Liver (tissue), 9 donors: ENCODE results near the gene ZNF358. TPM values are rescaled to one million over a fixed set of nuclear protein-coding genes. Genes with fewer than 3 reads are reported as not detected.

Experiments
- DNase-seq: peaks from one replicate; pipeline ENCODE4 v3.0.0-alpha.2; 2017; ENCODE audit warnings: low spot score
- H3K27ac ChIP-seq, 2 donors: one replicate each; pipeline ENCODE4 v1.7.0; 2013; ENCODE audit warnings: inconsistent platforms in 2 of 2, low read length in 2 of 2, control low read depth in 1 of 2, low read depth in 1 of 2, mild to moderate bottlenecking in 1 of 2
- H3K27me3 ChIP-seq, 4 donors: one replicate each; pipeline versions ENCODE4 v1.6.1 to v1.7.0; 2013; ENCODE audit warnings: low read length in 3 of 4, inconsistent platforms in 1 of 4, mild to moderate bottlenecking in 1 of 4, moderate library complexity in 1 of 4; ENCODE audit not compliant: control insufficient read depth in 4 of 4, insufficient read depth in 4 of 4
- H3K36me3 ChIP-seq, 4 donors: one replicate each; pipeline versions ENCODE4 v1.6.1 to v1.7.0; 2013; ENCODE audit warnings: low read length in 3 of 4, mild to moderate bottlenecking in 3 of 4, low read depth in 1 of 4, moderate library complexity in 1 of 4; ENCODE audit not compliant: control insufficient read depth in 4 of 4, insufficient read depth in 3 of 4
- H3K4me1 ChIP-seq, 4 donors: one replicate each; pipeline versions ENCODE4 v1.6.1 to v1.7.0; 2013; ENCODE audit warnings: low read length in 3 of 4, mild to moderate bottlenecking in 3 of 4, moderate library complexity in 1 of 4; ENCODE audit not compliant: control insufficient read depth in 4 of 4, insufficient read depth in 4 of 4
- H3K4me3 ChIP-seq, 3 donors: one replicate each; pipeline versions ENCODE4 v1.6.1 to v1.7.0; 2013; ENCODE audit warnings: low read length in 3 of 3, control low read depth in 1 of 3, low read depth in 1 of 3, mild to moderate bottlenecking in 1 of 3
- H3K9ac ChIP-seq, 2 donors: one replicate each; pipeline ENCODE4 v1.7.0; 2013; ENCODE audit warnings: low read length in 2 of 2, mild to moderate bottlenecking in 2 of 2, moderate library complexity in 2 of 2, control low read depth in 1 of 2, low read depth in 1 of 2
- H3K9me3 ChIP-seq, 4 donors: one replicate each; pipeline versions ENCODE4 v1.6.1 to v1.7.0; 2013; ENCODE audit warnings: low read length in 3 of 4; ENCODE audit not compliant: control insufficient read depth in 4 of 4
- ATF3 ChIP-seq: IDR thresholded peaks from 2 replicates; pipeline ENCODE4 v1.6.1; 2016; ENCODE audit warnings: antibody characterized with exemption
- CTCF ChIP-seq: fragments of 150-350 bp; IDR thresholded peaks from 2 replicates; pipeline ENCODE4 v1.5.1; 2017; ENCODE audit warnings: improper control_type of control experiment, low read depth, low read length; ENCODE audit not compliant: missing input control
- EGR1 ChIP-seq, 2 donors: IDR thresholded peaks; 2 replicates each; pipeline ENCODE4 v1.6.1; 2016 to 2018; ENCODE audit warnings: antibody characterized with exemption in 2 of 2, low read depth in 2 of 2
- FOXA1 ChIP-seq: IDR thresholded peaks from 2 replicates; pipeline ENCODE4 v1.6.1; 2016; ENCODE audit warnings: antibody characterized with exemption
- FOXA2 ChIP-seq: IDR thresholded peaks from 2 replicates; pipeline ENCODE4 v1.6.1; 2016; ENCODE audit warnings: antibody characterized with exemption
- GABPA ChIP-seq, 2 donors: IDR thresholded peaks in 1 of 2; conservative IDR thresholded peaks in 1 of 2; 2 replicates each; pipeline ENCODE4 v1.6.1; 2016; ENCODE audit warnings: antibody characterized with exemption in 2 of 2, mild to moderate bottlenecking in 1 of 2, moderate library complexity in 1 of 2
- HNF4A ChIP-seq, 2 donors: conservative IDR thresholded peaks; 2 replicates each; pipeline ENCODE4 v1.6.1; 2016; ENCODE audit warnings: antibody characterized with exemption in 2 of 2, mild to moderate bottlenecking in 2 of 2
- HNF4G ChIP-seq: IDR thresholded peaks from 2 replicates; pipeline ENCODE4 v1.6.1; 2016; ENCODE audit warnings: antibody characterized with exemption
- JUND ChIP-seq, 2 donors: IDR thresholded peaks; 2 replicates each; pipeline ENCODE4 v1.6.1; 2016; ENCODE audit warnings: antibody characterized with exemption in 2 of 2
- MAX ChIP-seq: IDR thresholded peaks from 2 replicates; pipeline ENCODE4 v1.6.1; 2016; ENCODE audit warnings: antibody characterized with exemption
- NR2F2 ChIP-seq: IDR thresholded peaks from 2 replicates; pipeline ENCODE4 v1.6.1; 2016; ENCODE audit warnings: antibody characterized with exemption
- RAD21 ChIP-seq, 2 donors: IDR thresholded peaks; 2 replicates each; pipeline ENCODE4 v1.6.1; 2016; ENCODE audit warnings: antibody characterized with exemption in 2 of 2, mild to moderate bottlenecking in 2 of 2
- REST ChIP-seq: IDR thresholded peaks from 2 replicates; pipeline ENCODE4 v1.6.1; 2016; ENCODE audit warnings: antibody characterized with exemption, mild to moderate bottlenecking
- RXRA ChIP-seq, 2 donors: IDR thresholded peaks; 2 replicates each; pipeline ENCODE4 v1.6.1; 2017 to 2018; ENCODE audit warnings: antibody characterized with exemption in 2 of 2, mild to moderate bottlenecking in 1 of 2
- SP1 ChIP-seq: IDR thresholded peaks from 2 replicates; pipeline ENCODE4 v1.6.1; 2018; ENCODE audit warnings: antibody characterized with exemption, mild to moderate bottlenecking
- TAF1 ChIP-seq: conservative IDR thresholded peaks from 2 replicates; pipeline ENCODE4 v1.6.1; 2016; ENCODE audit warnings: antibody characterized with exemption, mild to moderate bottlenecking
- YY1 ChIP-seq: IDR thresholded peaks from 2 replicates; pipeline ENCODE4 v1.6.1; 2016; ENCODE audit warnings: antibody characterized with exemption, mild to moderate bottlenecking
- ZBTB33 ChIP-seq: IDR thresholded peaks from 2 replicates; pipeline ENCODE4 v1.6.1; 2016; ENCODE audit warnings: antibody characterized with exemption
- WGBS: extraction: QIAGEN DNeasy Blood & Tissue Kit; methylation state at CpG from one replicate; pipeline ENCODE4 v1.1.7; 2013; 5-methylcytosine and 5-hydroxymethylcytosine counted together
- polyA plus RNA-seq, 2 donors: library from polyadenylated mRNA; stranded (reverse) in 1 of 2; unstranded in 1 of 2; fragments of 200-250 nt in 1 of 2; fragments of >200 nt in 1 of 2; fragmentation: Nextera tagmentation in 1 of 2; extraction: Ambion mirVana in 1 of 2; gene quantifications; one replicate each; pipeline versions ENCODE4 v1.2.1 to v1.2.3, GENCODE V29; 2013 to 2015
- total RNA-seq, 2 donors: library from RNA; depleted of rRNA; stranded (reverse); fragments of >200 nt; gene quantifications; one replicate each; pipeline ENCODE4 v1.2.3, GENCODE V29; 2014
- donor health status: healthy.
- donor health status: healthy.
- donor health status: healthy.
- donor health status: healthy.
- donor health status: healthy.

ZNF358 gene
- total and polyA plus RNA-seq, 4 donors, result 5.7 to 18.2 (median 12.5) TPM

GRCh38 chr19:7552781-7553180, 36.9 kb downstream of the ZNF358 start:
- Histone ChIP-seq H3K4me1 (peaks cover 0 to 6% (median 2%) of the 10 kb centered on the region in 4 donors), H3K27me3 (no peaks in the 10 kb centered on the region), H3K9ac (no peak overlapping the region), H3K4me3 (no peak overlapping the region), H3K27ac (no peak overlapping the region), H3K9me3 (no peaks in the 10 kb centered on the region), H3K36me3 (peaks cover 11 to 30% (median 14%) of the 10 kb centered on the region in 4 donors)
- no peak for DNase-seq
- WGBS, result 93% methylated on average over 2 of the region's 2 CpGs
- TF ChIP-seq HNF4G, result no peak
- TF ChIP-seq YY1, result no peak
- no peak for TF ChIP-seq NR2F2
- TF ChIP-seq CTCF, result no peak
- TF ChIP-seq EGR1 (IDR thresholded peaks at IDR 0.05; ENCODE audit: low read depth in 2 of 2), result no peak
- TF ChIP-seq RXRA (IDR thresholded peaks at IDR 0.05), result no peak
- no peak for TF ChIP-seq SP1
- TF ChIP-seq FOXA2, result no peak
- no peak for TF ChIP-seq HNF4A (conservative IDR thresholded peaks at IDR 0.05)
- TF ChIP-seq REST, result no peak
- no peak for TF ChIP-seq TAF1
- no peak for TF ChIP-seq GABPA (IDR thresholded peaks at IDR 0.05 in 1 of 2, conservative IDR thresholded peaks at IDR 0.05 in 1 of 2)
- TF ChIP-seq ZBTB33, result no peak
- TF ChIP-seq JUND (IDR thresholded peaks at IDR 0.05), result no peak
- TF ChIP-seq ATF3, result no peak
- no peak for TF ChIP-seq FOXA1
- TF ChIP-seq MAX, result no peak
- no peak for TF ChIP-seq RAD21 (IDR thresholded peaks at IDR 0.05)
